IMR-90 (cell line): ENCODE data around the gene EFHB.

Experiments used
- BHLHE40 ChIP-seq: fragments of 150-350 bp; IDR thresholded peaks from 2 replicates; pipeline ENCODE4 v1.6.1; 2016; ENCODE audit warnings: mild to moderate bottlenecking, low read depth, low read length
- CEBPB ChIP-seq: IDR thresholded peaks from 2 replicates; pipeline ENCODE4 v1.6.1; 2012; ENCODE audit warnings: low read depth, low read length, improper control_type of control experiment
- CTCF ChIP-seq: conservative IDR thresholded peaks from 2 replicates; pipeline ENCODE4 v1.5.1; 2012; ENCODE audit warnings: mild to moderate bottlenecking, low read depth, low read length, improper control_type of control experiment
- ELK1 ChIP-seq: fragments of 150-350 bp; IDR thresholded peaks from 2 replicates; pipeline ENCODE4 v1.6.1; 2016; ENCODE audit warnings: low read depth, mild to moderate bottlenecking, low read length, moderate library complexity, borderline replicate concordance
- FOS ChIP-seq: fragments of 150-350 bp; IDR thresholded peaks from 2 replicates; pipeline ENCODE4 v1.6.1; 2016; ENCODE audit warnings: low read depth, low read length
- MAFK ChIP-seq: IDR thresholded peaks from 2 replicates; pipeline ENCODE4 v1.6.1; 2012; ENCODE audit warnings: low read depth, low read length, improper control_type of control experiment
- MAZ ChIP-seq: IDR thresholded peaks from 2 replicates; pipeline ENCODE4 v1.6.1; 2012; ENCODE audit warnings: low read depth, mild to moderate bottlenecking, low read length, improper control_type of control experiment, moderate library complexity, borderline replicate concordance
- MXI1 ChIP-seq: IDR thresholded peaks from 2 replicates; pipeline ENCODE4 v1.6.1; 2012; ENCODE audit warnings: low read depth, mild to moderate bottlenecking, low read length, moderate library complexity, borderline replicate concordance
- POLR2A ChIP-seq: IDR thresholded peaks from 2 replicates; pipeline ENCODE4 v1.6.1; 2012; ENCODE audit warnings: mild to moderate bottlenecking, low read depth, low read length
- RAD21 ChIP-seq: IDR thresholded peaks from 2 replicates; pipeline ENCODE4 v1.6.1; 2012; ENCODE audit warnings: low read length, improper control_type of control experiment
- RFX5 ChIP-seq: IDR thresholded peaks from 2 replicates; pipeline ENCODE4 v1.8.0; 2012; ENCODE audit warnings: low read depth, mild to moderate bottlenecking, low read length, moderate library complexity
- USF2 ChIP-seq: fragments of 150-350 bp; IDR thresholded peaks from 2 replicates; pipeline ENCODE4 v1.6.1; 2017; ENCODE audit warnings: mild to moderate bottlenecking, antibody characterized with exemption, low read length, low read depth

- TF ChIP-seq MAFK = no peak
- no peak for TF ChIP-seq CTCF
- TF ChIP-seq ELK1 = no peak
- TF ChIP-seq POLR2A = no peak
- no peak for TF ChIP-seq USF2
- TF ChIP-seq RAD21 = no peak
- TF ChIP-seq MAZ = no peak
- TF ChIP-seq RFX5 = no peak
- TF ChIP-seq MXI1 = no peak
- peak; percentile 58 for TF ChIP-seq CEBPB
- no peak for TF ChIP-seq FOS
- no peak for TF ChIP-seq BHLHE40
Measured at GRCh38 chr3:19932422-19932821, 1.6 kb downstream of the EFHB start.
